LNCAP (cell line): Measurements from ENCODE around the gene PI4KB.

ENCODE experiments used
- TF ChIP-seq, protein P1 (sequence below): fragments of 450-650 bp; IDR thresholded peaks from 2 replicates; pipeline ENCODE4 v1.5.1; 2017; ENCODE audit warnings: mild to moderate bottlenecking

The PI4KB gene

DNA sequence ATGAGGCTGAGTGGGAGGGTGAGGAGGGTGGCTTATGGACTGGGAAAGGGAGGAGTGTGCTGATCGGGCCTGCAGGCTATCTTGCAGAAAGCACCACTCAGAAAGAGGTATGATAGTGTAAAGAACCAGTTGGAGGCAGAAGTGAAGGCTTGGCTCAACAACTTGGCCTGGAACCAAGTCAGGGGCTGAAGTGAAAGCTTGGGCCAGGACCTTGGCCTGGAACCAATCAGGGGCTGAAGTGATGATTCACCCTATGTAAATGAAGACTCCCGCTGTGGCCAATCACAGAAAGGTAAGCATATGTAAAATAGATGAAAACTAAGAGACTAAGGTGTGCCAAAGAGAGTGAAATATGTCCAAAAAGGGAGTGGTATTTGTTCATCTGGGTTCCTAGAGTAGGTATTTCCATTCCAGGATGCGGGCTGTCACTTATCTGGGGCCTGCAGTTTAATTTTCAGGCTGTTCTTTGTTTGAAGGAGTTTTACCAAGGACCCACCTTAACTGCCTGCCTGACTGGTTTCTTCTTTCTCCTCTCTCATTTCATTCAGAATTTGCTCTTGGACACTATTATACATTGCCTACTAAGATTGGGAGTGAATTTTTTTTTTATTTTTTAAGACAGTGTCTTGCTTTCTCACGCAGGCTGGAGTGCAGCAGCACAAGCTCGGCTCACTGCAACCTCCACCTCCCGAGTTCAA lies 25.0 kb upstream of the PI4KB start:
- TF ChIP-seq, protein P1, sequence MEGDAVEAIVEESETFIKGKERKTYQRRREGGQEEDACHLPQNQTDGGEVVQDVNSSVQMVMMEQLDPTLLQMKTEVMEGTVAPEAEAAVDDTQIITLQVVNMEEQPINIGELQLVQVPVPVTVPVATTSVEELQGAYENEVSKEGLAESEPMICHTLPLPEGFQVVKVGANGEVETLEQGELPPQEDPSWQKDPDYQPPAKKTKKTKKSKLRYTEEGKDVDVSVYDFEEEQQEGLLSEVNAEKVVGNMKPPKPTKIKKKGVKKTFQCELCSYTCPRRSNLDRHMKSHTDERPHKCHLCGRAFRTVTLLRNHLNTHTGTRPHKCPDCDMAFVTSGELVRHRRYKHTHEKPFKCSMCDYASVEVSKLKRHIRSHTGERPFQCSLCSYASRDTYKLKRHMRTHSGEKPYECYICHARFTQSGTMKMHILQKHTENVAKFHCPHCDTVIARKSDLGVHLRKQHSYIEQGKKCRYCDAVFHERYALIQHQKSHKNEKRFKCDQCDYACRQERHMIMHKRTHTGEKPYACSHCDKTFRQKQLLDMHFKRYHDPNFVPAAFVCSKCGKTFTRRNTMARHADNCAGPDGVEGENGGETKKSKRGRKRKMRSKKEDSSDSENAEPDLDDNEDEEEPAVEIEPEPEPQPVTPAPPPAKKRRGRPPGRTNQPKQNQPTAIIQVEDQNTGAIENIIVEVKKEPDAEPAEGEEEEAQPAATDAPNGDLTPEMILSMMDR, result no peak

DNA sequence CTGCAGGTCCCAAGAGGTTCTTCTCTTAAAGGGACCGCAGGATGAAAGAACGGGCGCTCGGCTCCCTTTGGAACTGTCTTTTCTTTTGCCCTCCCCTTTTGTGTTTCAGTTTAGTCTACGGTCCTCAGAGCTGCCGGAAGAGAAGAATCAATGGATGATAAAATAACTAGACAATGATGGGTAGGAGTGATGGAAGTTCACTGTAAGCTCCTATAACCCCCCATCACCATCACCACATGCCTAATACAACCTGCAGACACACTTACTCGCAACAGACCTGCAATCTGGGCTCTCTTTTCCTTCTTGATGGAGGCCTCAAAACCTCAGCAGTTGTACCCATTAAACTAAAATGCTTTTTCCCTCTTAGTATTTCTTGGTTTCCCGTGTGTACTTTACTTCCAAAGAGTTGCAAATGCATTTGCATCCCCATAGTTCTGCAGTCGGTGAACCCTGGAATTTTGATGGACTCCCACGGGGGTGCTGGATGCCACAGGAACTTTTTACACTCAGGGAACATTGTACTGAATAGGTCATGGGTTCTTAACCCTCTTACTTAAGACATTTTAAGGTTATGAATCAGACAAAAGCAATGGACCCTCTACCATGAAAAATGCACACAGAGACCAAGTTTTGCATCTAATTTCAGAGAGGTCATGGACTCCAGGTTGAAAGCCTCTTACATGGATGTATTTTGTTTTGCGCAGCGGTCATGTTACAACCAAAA lies 20.5 kb upstream of the PI4KB start:
- TF ChIP-seq, protein P1, result no peak

DNA sequence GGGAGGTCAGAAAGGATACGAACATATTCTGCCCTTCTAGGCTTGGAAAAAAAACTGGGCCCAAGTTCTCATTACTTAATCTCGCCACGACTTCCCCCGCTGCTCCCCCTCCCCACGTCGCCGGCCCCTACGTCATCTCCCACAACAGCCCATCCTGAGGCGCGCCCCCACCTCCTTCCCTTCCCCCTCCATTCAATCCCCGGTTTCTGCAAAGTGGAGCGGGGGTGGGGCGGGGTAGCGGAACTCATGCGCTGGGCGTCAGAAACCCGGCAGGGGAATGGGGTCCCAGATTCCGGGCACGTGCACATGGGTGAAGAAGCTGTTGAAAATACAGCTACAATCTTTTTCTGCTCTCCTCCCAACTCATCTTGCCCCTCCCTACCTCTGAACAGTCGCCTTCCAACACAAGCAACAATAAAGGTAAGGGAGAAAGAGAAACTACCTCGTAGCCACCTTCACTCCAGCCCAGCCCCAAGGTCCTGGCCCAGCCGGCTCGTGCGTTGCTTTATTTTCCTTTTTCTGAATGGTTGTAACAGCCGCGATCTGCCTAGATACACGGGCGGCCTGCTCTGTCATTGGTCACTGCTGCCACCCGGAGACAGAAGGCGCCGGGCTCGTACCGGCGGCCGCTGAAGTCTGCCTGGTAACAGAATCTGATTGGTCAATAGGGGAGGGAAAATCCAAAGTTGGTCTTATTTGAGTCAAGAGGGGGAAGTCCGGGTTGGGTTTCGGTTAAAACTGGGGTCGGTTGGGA lies 19.7 kb upstream of the PI4KB start, which contains the start of gene RFX5:
RFX5 (minus strand) TSS at position 484 of the 754 bp plus-strand sequence. CDS start 932 bp downstream, outside the sequence.
- TF ChIP-seq, protein P1, result no peak

DNA sequence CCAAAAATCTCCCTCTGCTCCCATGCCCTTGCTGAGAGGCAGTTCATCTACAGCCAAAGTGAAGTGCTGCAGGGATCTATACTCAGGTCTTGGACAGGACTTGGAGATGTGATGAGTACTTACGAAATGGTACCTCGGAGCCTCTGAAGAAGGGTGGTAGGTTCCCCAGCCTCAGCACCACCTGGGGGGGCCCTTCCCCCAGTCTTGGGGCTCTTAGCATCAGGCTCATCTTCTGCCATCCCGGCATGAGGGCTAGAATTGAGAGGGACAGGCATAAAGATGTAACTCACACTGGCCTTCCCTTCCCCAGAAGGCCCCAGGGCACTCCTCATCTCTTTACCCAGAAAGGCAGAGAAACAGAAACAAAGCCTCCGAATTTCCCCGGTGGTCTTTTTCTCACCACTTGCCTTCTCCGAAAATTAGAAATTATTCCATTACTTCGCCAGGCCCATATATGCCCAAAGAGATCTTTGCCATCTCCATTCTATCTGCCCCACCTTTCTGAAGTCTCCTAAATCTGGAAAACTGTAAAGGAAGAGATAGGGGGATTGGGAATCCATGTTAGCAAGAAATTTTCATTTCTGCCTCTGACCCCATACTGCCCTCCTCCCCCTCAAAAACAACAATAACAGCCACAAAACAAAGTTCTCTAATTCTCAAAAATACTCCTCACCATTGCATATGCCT lies 19.0 kb upstream of the PI4KB start:
- TF ChIP-seq, protein P1, result no peak

DNA sequence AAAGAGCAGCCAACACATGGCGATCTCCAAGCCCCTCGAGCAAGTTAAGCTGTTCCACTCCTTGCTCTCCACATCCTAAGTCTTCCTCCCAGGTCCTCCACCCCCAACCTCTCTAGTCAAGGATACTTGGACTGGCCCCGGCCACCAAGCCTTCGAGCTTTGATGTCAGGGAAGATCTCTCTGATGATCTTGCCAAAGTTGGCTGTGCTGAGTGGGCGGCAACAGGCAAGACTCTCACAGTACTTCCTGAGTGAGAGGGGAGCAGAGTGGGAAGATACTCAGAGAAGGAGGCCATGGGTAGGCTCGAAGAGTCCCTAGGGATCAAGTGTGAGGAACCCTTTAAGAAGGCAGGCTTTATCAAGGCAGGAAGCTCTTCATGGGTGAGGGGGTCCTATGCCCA lies 17.1 kb upstream of the PI4KB start:
- TF ChIP-seq, protein P1, result no peak

DNA sequence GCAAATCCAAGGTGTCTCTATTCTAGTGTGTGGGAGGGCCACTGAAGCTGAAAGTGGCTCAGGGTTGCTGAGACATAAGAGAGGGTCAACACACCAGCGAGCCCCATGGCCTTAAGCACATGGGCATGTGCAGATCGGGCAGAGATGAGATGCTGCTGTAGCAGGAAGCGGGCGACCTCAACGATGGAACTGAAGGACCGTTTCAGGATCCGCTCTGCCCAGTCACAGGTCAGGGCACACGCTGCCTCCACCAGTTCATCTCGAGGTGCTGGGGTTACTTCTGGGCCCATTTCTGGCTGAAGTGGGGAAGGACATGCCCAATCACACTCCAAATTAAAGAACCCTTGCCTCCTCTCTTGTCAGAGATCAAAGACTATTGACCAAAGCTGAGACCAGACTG lies 16.4 kb upstream of the PI4KB start:
- TF ChIP-seq, protein P1, result no peak

DNA sequence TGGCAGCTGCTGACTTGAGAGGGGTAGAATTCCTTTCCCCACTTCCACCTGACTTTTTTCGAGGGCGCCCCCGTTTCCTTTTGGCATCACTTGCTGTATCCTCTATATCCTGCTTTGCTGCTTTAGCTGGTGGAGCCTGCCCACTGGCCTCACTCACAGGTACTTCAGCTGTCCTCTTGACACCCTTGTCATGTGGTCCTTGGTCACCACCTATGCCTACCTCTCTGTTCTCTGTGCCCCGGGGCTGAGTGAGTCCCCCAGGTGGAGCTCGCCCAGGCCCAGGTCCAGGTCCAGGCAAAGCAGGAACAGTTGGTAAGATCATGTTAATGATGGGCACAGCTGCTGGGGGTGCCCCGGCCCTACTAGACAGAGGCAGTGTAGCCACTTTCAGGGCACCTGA lies 15.4 kb upstream of the PI4KB start:
- TF ChIP-seq, protein P1, result no peak
